PC-3 (cell line): ENCODE data around the gene SLC25A41. TPM values are rescaled to one million over a fixed set of nuclear protein-coding genes. Genes with fewer than 3 reads are reported as not detected.
A peak's percentile ranks its signal among the peaks of the same experiment; 100 is the strongest.

Source experiments
- ATAC-seq: fragments of 200-7000 bp; cut with Tn5 transposase; 2 replicates; pipeline ENCODE4 v1.9.1; 2020; ENCODE audit warnings: mild to moderate bottlenecking, moderate library complexity
- BruUV-seq: library from RNA; stranded (reverse); fragments of 400-500 nt; replicated peaks from 2 replicates; lab custom pipeline; 2021; lab: Mats Ljungman, UMichigan
- CTCF ChIA-PET: fragments of 300-600 bp; sonication (Branson Sonifier 250); formaldehyde crosslinking; loops from one replicate; lab custom pipeline; 2022; ENCODE audit warnings: antibody characterized with exemption; lab: Charles Lee
- POLR2A ChIA-PET: fragments of 300-600 bp; sonication (Branson Sonifier 250); formaldehyde crosslinking; loops from one replicate; lab custom pipeline; 2022; ENCODE audit warnings: antibody characterized with exemption; ENCODE audit not compliant: unreplicated experiment; lab: Charles Lee
- DNase-seq: peaks from one replicate; pipeline ENCODE4 v3.0.0-alpha.2; 2015
- H2AFZ ChIP-seq: fragments of 300-600 bp; sonication (generic); 2 replicates; pipeline ENCODE4 v1.6.0; 2016; ENCODE audit warnings: antibody characterized with exemption, low read length
- H3F3A ChIP-seq: fragments of 300-600 bp; sonication (generic); one replicate; pipeline ENCODE4 v1.6.0; 2017; ENCODE audit warnings: antibody characterized with exemption, low read length, control low read depth, mild to moderate bottlenecking; ENCODE audit not compliant: unreplicated experiment
- H3K27ac ChIP-seq: fragments of 300-600 bp; sonication (generic); 2 replicates; pipeline ENCODE4 v1.5.1; 2016; ENCODE audit warnings: mild to moderate bottlenecking, low read length
- H3K27me3 ChIP-seq: fragments of 300-600 bp; sonication (generic); 2 replicates; pipeline ENCODE4 v1.6.1; 2016; ENCODE audit warnings: low read length, mixed read lengths
- H3K36me3 ChIP-seq: fragments of 300-600 bp; sonication (generic); 2 replicates; pipeline ENCODE4 v1.6.1; 2016; ENCODE audit warnings: low read depth, mixed run types, low read length, mixed read lengths
- H3K4me1 ChIP-seq: fragments of 300-600 bp; sonication (generic); 2 replicates; pipeline ENCODE4 v1.5.1; 2016; ENCODE audit warnings: low read length; ENCODE audit not compliant: insufficient read depth
- H3K4me2 ChIP-seq: fragments of 300-600 bp; sonication (generic); 2 replicates; pipeline ENCODE4 v1.6.0; 2016; ENCODE audit warnings: low read length
- H3K4me3 ChIP-seq: fragments of 300-600 bp; sonication (generic); 2 replicates; pipeline ENCODE4 v1.5.1; 2016; ENCODE audit warnings: mild to moderate bottlenecking, low read length, mixed read lengths
- H3K79me2 ChIP-seq: fragments of 300-600 bp; sonication (generic); 2 replicates; pipeline ENCODE4 v1.6.1; 2017; ENCODE audit warnings: low read length, mixed read lengths
- H3K9ac ChIP-seq: fragments of 300-600 bp; sonication (generic); 2 replicates; pipeline ENCODE4 v1.6.0; 2016; ENCODE audit warnings: mild to moderate bottlenecking, low read length
- H3K9me2 ChIP-seq: fragments of 300-600 bp; sonication (generic); replicated peaks from 2 replicates; pipeline ENCODE4 v1.6.1; 2016; ENCODE audit warnings: mixed run types, low read length, mixed read lengths
- H3K9me3 ChIP-seq: fragments of 300-600 bp; sonication (generic); 2 replicates; pipeline ENCODE4 v1.6.1; 2016; ENCODE audit warnings: low read length, mixed read lengths
- H4K20me1 ChIP-seq: fragments of 300-600 bp; sonication (generic); 2 replicates; pipeline ENCODE4 v1.6.1; 2016; ENCODE audit warnings: low read length, mixed read lengths
- EZH2 ChIP-seq: fragments of 300-600 bp; sonication (generic); IDR thresholded peaks from one replicate; pipeline ENCODE4 v1.6.1; 2017; ENCODE audit warnings: antibody characterized with exemption, mild to moderate bottlenecking, low read length; ENCODE audit not compliant: unreplicated experiment
- EZH2phosphoT487 ChIP-seq: fragments of 300-600 bp; sonication (generic); IDR thresholded peaks from 2 replicates; pipeline ENCODE4 v1.6.1; 2018; ENCODE audit warnings: mild to moderate bottlenecking, antibody characterized with exemption, low read length, borderline replicate concordance
- intact Hi-C: fragments of 100-400 bp; cut with micrococcal nuclease; formaldehyde crosslinking; loops from 2 replicates; pipeline ENCODE4 v1.9.0; 2023
- total RNA-seq: library from RNA; depleted of rRNA; stranded (reverse); fragments of >200 nt; gene quantifications from 2 replicates; pipeline ENCODE4 v1.2.3, GENCODE V29; 2014
- TF ChIP-seq, protein P1 (sequence below): fragments of 300-600 bp; sonication (generic); conservative IDR thresholded peaks from 2 replicates; pipeline ENCODE4 v1.5.1; 2017; ENCODE audit warnings: antibody characterized with exemption, low read depth, mild to moderate bottlenecking, low read length

SLC25A41 gene
- total RNA-seq, 1 experiment from 2014 or later = 0.26 TPM

DNA sequence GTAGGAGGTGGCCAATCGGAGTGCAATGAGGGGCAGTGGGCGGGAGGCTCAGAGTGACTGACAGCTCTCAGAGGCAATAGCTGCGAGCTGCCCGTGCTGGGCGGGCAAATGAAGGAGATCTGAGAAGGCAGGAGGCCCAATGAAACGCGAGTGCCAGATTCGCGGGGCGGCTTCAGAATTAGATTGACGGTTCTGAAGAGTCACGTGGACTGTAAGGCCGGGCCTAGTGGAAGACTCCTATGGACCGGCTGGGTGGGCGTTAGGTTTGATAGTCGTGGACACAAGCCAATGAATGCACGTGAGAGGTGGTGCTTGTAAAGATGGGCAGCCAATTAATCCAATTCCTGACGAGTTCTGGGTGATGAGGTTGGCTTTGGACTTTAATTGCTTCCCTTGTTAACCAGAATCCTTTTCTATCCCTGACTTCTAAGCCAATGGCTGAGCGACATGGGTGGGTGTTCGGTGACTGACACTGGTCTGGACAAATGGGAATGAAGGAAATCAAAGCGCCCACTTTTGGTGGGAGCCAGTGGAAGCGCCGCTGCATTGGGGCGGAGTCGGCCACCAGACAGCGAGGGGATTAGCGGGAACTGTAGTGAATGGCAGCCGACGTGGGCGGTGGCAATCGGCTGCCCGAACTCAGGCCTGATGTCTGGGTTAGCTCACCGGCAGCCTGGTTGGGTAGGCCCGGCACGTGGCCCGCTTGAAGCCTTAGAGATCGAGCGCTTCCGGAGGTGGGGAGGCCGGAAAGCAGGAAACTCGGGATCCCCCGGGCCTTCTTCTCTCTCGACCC, 8.4 kb downstream of the SLC25A41 start:
- no peaks in the 10 kb centered on the region for H3K9me3 ChIP-seq
- H4K20me1 ChIP-seq = peaks cover 39% of the 10 kb centered on the region
- peaks cover 40% of the 10 kb centered on the region for H3K79me2 ChIP-seq
- no peak overlapping the region for H3K27ac ChIP-seq
- peaks cover 17% of the 10 kb centered on the region; the same call in 1 of the 2 replicates for H3K4me1 ChIP-seq
- peak; percentile 100 for DNase-seq
- H3K4me2 ChIP-seq = peak overlapping the region; percentile 4; the same call in 1 of the 2 replicates
- no peaks in the 10 kb centered on the region for H3F3A ChIP-seq
- no peaks in the 10 kb centered on the region for H3K27me3 ChIP-seq
- ChIA-PET CTCF (interaction anchor here (0.6 to 0.9 kb wide), 2 partner anchors 112 to 376 kb away, joined by 3 to 4 read pairs; no protein-coding TSS in a partner anchor), POLR2A (interaction anchor here (0.5 to 1.2 kb wide), 6 partner anchors 10 to 534 kb away, joined by 3 to 12 read pairs (median 4); partner anchors contain the start of genes ALKBH7 and GTF2F1)
- peak; percentile 92 for ATAC-seq
- peak overlapping the region; percentile 78 for H2AFZ ChIP-seq
- peak overlapping the region; percentile 12; the same call in 1 of the 2 replicates for H3K9ac ChIP-seq
- H3K36me3 ChIP-seq = peaks cover 24% of the 10 kb centered on the region
- BruUV-seq = no TSS peak
- H3K4me3 ChIP-seq = no peak overlapping the region
- TF ChIP-seq EZH2phosphoT487 = no peak
- TF ChIP-seq, protein P1, sequence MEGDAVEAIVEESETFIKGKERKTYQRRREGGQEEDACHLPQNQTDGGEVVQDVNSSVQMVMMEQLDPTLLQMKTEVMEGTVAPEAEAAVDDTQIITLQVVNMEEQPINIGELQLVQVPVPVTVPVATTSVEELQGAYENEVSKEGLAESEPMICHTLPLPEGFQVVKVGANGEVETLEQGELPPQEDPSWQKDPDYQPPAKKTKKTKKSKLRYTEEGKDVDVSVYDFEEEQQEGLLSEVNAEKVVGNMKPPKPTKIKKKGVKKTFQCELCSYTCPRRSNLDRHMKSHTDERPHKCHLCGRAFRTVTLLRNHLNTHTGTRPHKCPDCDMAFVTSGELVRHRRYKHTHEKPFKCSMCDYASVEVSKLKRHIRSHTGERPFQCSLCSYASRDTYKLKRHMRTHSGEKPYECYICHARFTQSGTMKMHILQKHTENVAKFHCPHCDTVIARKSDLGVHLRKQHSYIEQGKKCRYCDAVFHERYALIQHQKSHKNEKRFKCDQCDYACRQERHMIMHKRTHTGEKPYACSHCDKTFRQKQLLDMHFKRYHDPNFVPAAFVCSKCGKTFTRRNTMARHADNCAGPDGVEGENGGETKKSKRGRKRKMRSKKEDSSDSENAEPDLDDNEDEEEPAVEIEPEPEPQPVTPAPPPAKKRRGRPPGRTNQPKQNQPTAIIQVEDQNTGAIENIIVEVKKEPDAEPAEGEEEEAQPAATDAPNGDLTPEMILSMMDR = no peak
- no peak for TF ChIP-seq EZH2
- intact Hi-C loops = loop anchor here (1.0 to 5.0 kb wide), 3 partner anchors 35 to 298 kb away; partner anchors contain the start of gene ALKBH7
- H3K9me2 ChIP-seq = no peaks in the 10 kb centered on the region

DNA sequence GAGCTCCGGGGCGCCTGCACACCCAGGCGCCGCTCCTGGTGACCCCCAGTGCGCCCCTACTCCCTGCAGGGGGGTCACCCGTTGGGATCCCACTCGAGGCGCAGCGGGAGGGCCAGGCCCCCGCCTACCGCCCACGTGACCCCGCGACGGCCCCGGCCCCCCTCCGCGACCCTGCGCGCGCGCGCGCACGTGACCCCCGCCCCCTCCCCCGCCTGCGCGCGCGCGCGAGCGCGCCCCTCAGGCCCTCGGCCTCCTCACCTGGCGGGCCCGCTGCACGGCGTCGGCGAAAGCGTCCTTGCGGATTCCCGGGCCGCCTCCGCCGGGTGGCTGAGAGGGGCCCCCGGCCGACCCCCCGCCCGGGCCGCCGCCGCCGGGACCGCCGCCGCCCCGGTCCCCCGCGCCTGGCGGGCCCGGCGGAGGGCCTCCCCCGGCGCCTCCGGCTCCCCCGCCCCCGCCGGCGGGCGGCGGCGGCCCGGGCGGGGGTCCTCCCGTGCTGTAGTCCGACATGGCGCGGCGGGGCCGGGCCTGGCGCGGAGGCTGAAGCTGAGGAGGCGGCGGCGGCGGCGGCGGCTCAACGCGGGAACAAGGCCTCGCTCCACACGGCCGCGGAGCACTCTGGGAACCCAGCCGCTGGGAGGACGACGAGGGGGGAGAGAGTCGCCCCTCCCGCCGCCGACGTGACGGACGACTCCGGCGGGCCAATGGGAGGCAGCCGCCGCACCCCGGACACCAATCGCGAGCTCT, 9.2 kb downstream of the SLC25A41 start, which contains the start of gene KHSRP:
KHSRP (minus strand) TSS at position 617 of the 744 bp plus-strand sequence; CDS start at position 507, 110 bp downstream.
- Histone ChIP-seq H3K4me2 (peak within 1 kb of the TSS; percentile 98), H3K27me3 (no peaks in the 10 kb centered on the region), H3K79me2 (peaks cover 48% of the 10 kb centered on the region), H3F3A (no peaks in the 10 kb centered on the region), H3K9ac (peak within 1 kb of the TSS; percentile 92), H3K4me1 (peaks cover 17% of the 10 kb centered on the region; the same call in 1 of the 2 replicates), H4K20me1 (peaks cover 46% of the 10 kb centered on the region), H3K27ac (no peak within 1 kb of the TSS; the same call in 1 of the 2 replicates), H3K9me3 (no peaks in the 10 kb centered on the region), H3K9me2 (no peaks in the 10 kb centered on the region), H2AFZ (peak within 1 kb of the TSS; percentile 78), H3K4me3 (peak within 1 kb of the TSS; percentile 82), H3K36me3 (peaks cover 32% of the 10 kb centered on the region)
- BruUV-seq = no TSS peak
- no peak for DNase-seq
- ChIA-PET CTCF (interaction anchor here (0.6 to 0.9 kb wide), 2 partner anchors 112 to 375 kb away, joined by 3 to 4 read pairs; no protein-coding TSS in a partner anchor), POLR2A (interaction anchor here (0.5 to 1.2 kb wide), 6 partner anchors 10 to 533 kb away, joined by 3 to 12 read pairs (median 4); partner anchors contain the start of genes ALKBH7 and GTF2F1)
- no peak for ATAC-seq
- no peak for TF ChIP-seq EZH2phosphoT487
- no peak for TF ChIP-seq EZH2
- TF ChIP-seq, protein P1 = no peak
- intact Hi-C loops = no loop called here
